Measurements from ENCODE around the gene ANGEL1. TPM values are rescaled to one million over a fixed set of nuclear protein-coding genes. Genes with fewer than 3 reads are reported as not detected.

ANGEL1 gene
- total RNA-seq, 1 donor from 2014 or later = 10.5 TPM

GRCh38 chr14:76754586-76754985, 58.1 kb downstream of the ANGEL1 start:
- intact Hi-C loops (cut with DNase I) = no loop called here
- ATAC-seq (no peak), DNase-seq (ENCODE audit: missing footprints) (no peak)

- intact Hi-C loops (cut with DNase I) = no loop called here
- DNase-seq (ENCODE audit: missing footprints) (no peak), ATAC-seq (no peak)
Observed at GRCh38 chr14:76753541-76754198, 59.0 kb downstream of the ANGEL1 start.

GRCh38 chr14:76752744-76753143, 59.9 kb downstream of the ANGEL1 start:
- no peak for DNase-seq (ENCODE audit: missing footprints)
- intact Hi-C loops (cut with DNase I) = no loop called here
- no peak for ATAC-seq

- no peak for DNase-seq (ENCODE audit: missing footprints)
- no peak for ATAC-seq
- intact Hi-C loops (cut with DNase I) = no loop called here
Observed at GRCh38 chr14:76742966-76743365, 69.7 kb downstream of the ANGEL1 start.

GRCh38 chr14:76742185-76742584, 70.5 kb downstream of the ANGEL1 start:
- no peak for DNase-seq (ENCODE audit: missing footprints)
- intact Hi-C loops (cut with DNase I) = no loop called here
- ATAC-seq = no peak

- DNase-seq (ENCODE audit: missing footprints) = no peak
- intact Hi-C loops (cut with DNase I) = no loop called here
- ATAC-seq = no peak
Observed at GRCh38 chr14:76741074-76741473, 71.6 kb downstream of the ANGEL1 start.

Other genes with a start within 250 kb of the ANGEL1 start
- gene VASH1, start 51.4 kb downstream of the ANGEL1 start, total RNA-seq = 14.4 TPM
- not detected for gene LRRC74A, start 13.5 kb upstream of the ANGEL1 start, total RNA-seq
- gene IRF2BPL, start 215.8 kb upstream of the ANGEL1 start, total RNA-seq = 41.1 TPM

Data from Right ventricle myocardium inferior (tissue), 1 donor.